GM18498 (cell line): Measurements from ENCODE around the gene BTBD18.
"Not testable (repeated sequence)": the region's sequence is repeated elsewhere in the genome, so short reads cannot be mapped to it uniquely, and the experiment has no call there.

ENCODE experiments used
- ATAC-seq: cut with Tn5 transposase; IDR thresholded peaks from one replicate; pipeline ENCODE4 v1.9.1; 2021; ENCODE audit warnings: mild to moderate bottlenecking, moderate library complexity; ENCODE audit not compliant: unreplicated experiment

Gene BTBD18

GRCh38 chr11:57735619-57736298 is 15.9 kb downstream of the BTBD18 start:
- peak; percentile 72 for ATAC-seq

- no peak for ATAC-seq
Observed at GRCh38 chr11:57732661-57733060, 19.0 kb downstream of the BTBD18 start.

- no peak for ATAC-seq
Observed at GRCh38 chr11:57729479-57729878, 22.1 kb downstream of the BTBD18 start.

- ATAC-seq, result no peak
Observed at GRCh38 chr11:57728829-57729228, 22.8 kb downstream of the BTBD18 start.

GRCh38 chr11:57727185-57727584 is 24.4 kb downstream of the BTBD18 start:
- ATAC-seq, result no peak

GRCh38 chr11:57716726-57717125 is 34.9 kb downstream of the BTBD18 start:
- not testable (repeated sequence) for ATAC-seq

GRCh38 chr11:57713835-57714234 is 37.8 kb downstream of the BTBD18 start:
- no peak for ATAC-seq

- peak; percentile 96 for ATAC-seq
Observed at GRCh38 chr11:57712256-57713150, 39.1 kb downstream of the BTBD18 start, which contains the start of gene TMX2. TMX2 (plus strand) TSS chr11:57712593; CDS start chr11:57712619, 26 bp downstream.

GRCh38 chr11:57711414-57712255 is 40.0 kb downstream of the BTBD18 start, which contains the start of gene MED19:
MED19 (minus strand) TSS chr11:57712215; CDS start chr11:57712179, 36 bp downstream.
- ATAC-seq, result peak; percentile 51

GRCh38 chr11:57709802-57710367 is 41.7 kb downstream of the BTBD18 start:
- ATAC-seq, result no peak

- ATAC-seq, result not testable (repeated sequence)
Observed at GRCh38 chr11:57705432-57705831, 46.2 kb downstream of the BTBD18 start.

- ATAC-seq, result no peak
Observed at GRCh38 chr11:57704932-57705331, 46.7 kb downstream of the BTBD18 start.

- no peak for ATAC-seq
Observed at GRCh38 chr11:57703341-57703740, 48.3 kb downstream of the BTBD18 start.

GRCh38 chr11:57700425-57700824 is 51.2 kb downstream of the BTBD18 start:
- ATAC-seq, result no peak

GRCh38 chr11:57699813-57700212 is 51.8 kb downstream of the BTBD18 start:
- no peak for ATAC-seq

- no peak for ATAC-seq
Observed at GRCh38 chr11:57698843-57699365, 52.7 kb downstream of the BTBD18 start.
